Thoracic aorta (tissue), 2 donors: ENCODE data around the gene MRGPRD. TPM values are rescaled to one million over a fixed set of nuclear protein-coding genes. Genes with fewer than 3 reads are reported as not detected.

Experiments
- ATAC-seq: fragments of 150-250 bp; one replicate; pipeline ENCODE4 v1.8.0; 2017; ENCODE audit warnings: low read depth; ENCODE audit not compliant: insufficient number of reproducible peaks, low FRiP score
- DNase-seq: peaks from one replicate; pipeline ENCODE4 v3.0.0-alpha.2; 2020; ENCODE audit warnings: low spot score
- H3K27ac ChIP-seq, 2 donors: fragments of 200-600 bp; sonication (generic); 1 replicate in 1 of 2; 2 replicates in 1 of 2; pipeline ENCODE4 v1.5.1; 2016; ENCODE audit warnings: mild to moderate bottlenecking in 2 of 2, moderate library complexity in 2 of 2
- H3K27me3 ChIP-seq: fragments of 200-600 bp; sonication (generic); replicated peaks from 2 replicates; pipeline ENCODE4 v1.6.0; 2016; ENCODE audit warnings: mild to moderate bottlenecking; ENCODE audit not compliant: insufficient read depth
- H3K36me3 ChIP-seq: fragments of 200-600 bp; sonication (generic); one replicate; pipeline ENCODE4 v1.5.1; 2016
- H3K4me1 ChIP-seq, 2 donors: fragments of 200-600 bp; sonication (generic); 1 replicate in 1 of 2; 2 replicates in 1 of 2; pipeline versions ENCODE4 v1.5.1 to v1.6.0; 2016; ENCODE audit warnings: low read depth in 2 of 2, mild to moderate bottlenecking in 1 of 2; ENCODE audit not compliant: control insufficient read depth in 1 of 2
- H3K4me3 ChIP-seq: fragments of 200-600 bp; sonication (generic); 2 replicates; pipeline ENCODE4 v1.5.1; 2016; ENCODE audit warnings: mild to moderate bottlenecking
- H3K9me3 ChIP-seq: fragments of 200-600 bp; sonication (generic); 2 replicates; pipeline ENCODE4 v1.5.1; 2016
- CTCF ChIP-seq: fragments of 200-600 bp; sonication (generic); IDR thresholded peaks from one replicate; pipeline ENCODE4 v1.5.1; 2019; ENCODE audit warnings: antibody characterized with exemption
- total RNA-seq, 2 donors: library from RNA; depleted of rRNA; stranded (reverse); fragments of >200 nt; gene quantifications; one replicate each; pipeline versions ENCODE4 v1.1.0 to v1.2.3, GENCODE V29; 2016

Gene MRGPRD
- total RNA-seq, 2 donors from 2014 or later = 5.0 TPM; not detected in 1

- H3K27me3 ChIP-seq = no peaks in the 10 kb centered on the region
- no peak overlapping the region for H3K27ac ChIP-seq
- no peak overlapping the region for H3K4me3 ChIP-seq
- DNase-seq (no peak), ATAC-seq (no peak)
- no peaks in the 10 kb centered on the region for H3K4me1 ChIP-seq
- H3K9me3 ChIP-seq = no peaks in the 10 kb centered on the region
- TF ChIP-seq CTCF = no peak
- H3K36me3 ChIP-seq = no peaks in the 10 kb centered on the region
These were observed 3.0 kb upstream of the MRGPRD start for GRCh38 chr11:68983801-68984200.

GRCh38 chr11:68982134-68982533 lies 1.3 kb upstream of the MRGPRD start:
- Histone ChIP-seq H3K27me3 (no peaks in the 10 kb centered on the region), H3K27ac (no peak overlapping the region), H3K4me3 (no peak overlapping the region), H3K4me1 (peaks cover 0 to 4% of the 10 kb centered on the region in 2 donors), H3K36me3 (no peaks in the 10 kb centered on the region), H3K9me3 (no peaks in the 10 kb centered on the region)
- no peak for TF ChIP-seq CTCF
- no peak for ATAC-seq
- DNase-seq = no peak

- Histone ChIP-seq H3K4me1 (peaks cover 0 to 22% of the 10 kb centered on the region in 2 donors), H3K4me3 (no peak overlapping the region), H3K27me3 (no peaks in the 10 kb centered on the region), H3K27ac (no peak overlapping the region), H3K36me3 (no peaks in the 10 kb centered on the region), H3K9me3 (no peaks in the 10 kb centered on the region)
- no peak for DNase-seq
- no peak for ATAC-seq
- no peak for TF ChIP-seq CTCF
These were observed 633 bp downstream of the MRGPRD start for GRCh38 chr11:68979931-68980775.

GRCh38 chr11:68978931-68979594 lies 1.7 kb downstream of the MRGPRD start:
- ATAC-seq (no peak), DNase-seq (no peak)
- no peak for TF ChIP-seq CTCF

GRCh38 chr11:68978626-68978930 lies 2.2 kb downstream of the MRGPRD start:
- Histone ChIP-seq H3K4me1 (peaks cover 0 to 29% of the 10 kb centered on the region in 2 donors), H3K9me3 (no peaks in the 10 kb centered on the region), H3K27me3 (no peaks in the 10 kb centered on the region), H3K36me3 (no peaks in the 10 kb centered on the region), H3K4me3 (no peak overlapping the region), H3K27ac (no peak overlapping the region)
- ATAC-seq = no peak
- TF ChIP-seq CTCF = no peak
- DNase-seq = no peak

More at GRCh38 chr11:68978931-68979594, 1.7 kb downstream of the MRGPRD start:
- Histone ChIP-seq H3K36me3 (no peaks in the 10 kb centered on the region), H3K27ac (no peak overlapping the region), H3K9me3 (no peaks in the 10 kb centered on the region), H3K27me3 (no peaks in the 10 kb centered on the region), H3K4me3 (no peak overlapping the region), H3K4me1 (peaks cover 0 to 27% of the 10 kb centered on the region in 2 donors)
